NCI-H2107 treated with DMSO at 0.1 percent for 48 hours (cell line): ENCODE data around the gene ERLEC1.
"Not testable (repeated sequence)": the region's sequence is repeated elsewhere in the genome, so short reads cannot be mapped to it uniquely, and the experiment has no call there.

ENCODE experiments used
- DNase-seq: peaks from one replicate; lab custom pipeline; 2025; ENCODE audit not compliant: unreplicated experiment; lab: John Stamatoyannopoulos, UW

The ERLEC1 gene, protein sequence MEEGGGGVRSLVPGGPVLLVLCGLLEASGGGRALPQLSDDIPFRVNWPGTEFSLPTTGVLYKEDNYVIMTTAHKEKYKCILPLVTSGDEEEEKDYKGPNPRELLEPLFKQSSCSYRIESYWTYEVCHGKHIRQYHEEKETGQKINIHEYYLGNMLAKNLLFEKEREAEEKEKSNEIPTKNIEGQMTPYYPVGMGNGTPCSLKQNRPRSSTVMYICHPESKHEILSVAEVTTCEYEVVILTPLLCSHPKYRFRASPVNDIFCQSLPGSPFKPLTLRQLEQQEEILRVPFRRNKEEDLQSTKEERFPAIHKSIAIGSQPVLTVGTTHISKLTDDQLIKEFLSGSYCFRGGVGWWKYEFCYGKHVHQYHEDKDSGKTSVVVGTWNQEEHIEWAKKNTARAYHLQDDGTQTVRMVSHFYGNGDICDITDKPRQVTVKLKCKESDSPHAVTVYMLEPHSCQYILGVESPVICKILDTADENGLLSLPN

DNA sequence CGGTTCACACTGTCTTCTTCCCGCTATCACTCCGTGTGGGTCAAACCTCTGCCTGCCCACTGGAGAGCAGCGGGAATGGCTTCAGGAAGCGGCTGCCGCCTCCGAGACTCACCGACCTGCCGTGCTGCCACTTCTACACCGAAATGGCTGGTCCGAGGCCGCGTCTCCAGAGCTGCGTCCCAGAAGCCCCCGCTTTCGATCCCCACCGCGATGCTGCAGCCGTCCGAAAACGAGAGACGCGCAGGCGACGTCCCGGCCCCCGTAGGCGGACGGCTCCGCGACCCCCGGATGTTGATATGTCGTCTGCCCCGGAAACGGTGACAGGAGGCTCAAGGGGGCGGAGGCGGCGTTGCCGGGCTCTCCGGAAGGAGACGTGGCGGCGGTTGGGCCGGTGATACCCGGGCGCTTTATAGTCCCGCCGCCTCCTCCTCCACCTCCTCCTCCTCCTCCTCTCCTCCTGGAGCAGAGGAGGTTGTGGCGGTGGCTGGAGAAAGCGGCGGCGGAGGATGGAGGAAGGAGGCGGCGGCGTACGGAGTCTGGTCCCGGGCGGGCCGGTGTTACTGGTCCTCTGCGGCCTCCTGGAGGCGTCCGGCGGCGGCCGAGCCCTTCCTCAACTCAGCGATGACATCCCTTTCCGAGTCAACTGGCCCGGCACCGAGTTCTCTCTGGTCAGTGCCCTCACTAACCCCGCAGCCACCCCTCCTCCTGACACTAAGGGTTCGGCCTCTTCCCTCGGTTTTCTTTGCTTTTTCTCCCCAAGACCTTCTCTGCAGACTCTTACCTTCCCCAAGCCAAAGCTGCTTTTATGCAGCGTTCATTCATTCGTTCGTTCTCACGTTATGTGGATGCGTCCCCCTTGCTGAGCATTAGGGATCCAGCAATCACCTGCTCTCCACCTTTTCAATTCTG lies at the start of gene ERLEC1, which contains the start of gene ASB3:
ERLEC1 (plus strand) TSS at position 340 of the 909 bp plus-strand sequence; CDS start at position 507, 167 bp downstream.
ASB3 (minus strand) TSS at position 249 of the 909 bp plus-strand sequence. CDS start 21,381 bp downstream, outside the sequence.
- peak; percentile 75 for DNase-seq

GRCh38 chr2:53737091-53737490 lies 49.8 kb upstream of the ERLEC1 start:
- DNase-seq, result no peak

DNA sequence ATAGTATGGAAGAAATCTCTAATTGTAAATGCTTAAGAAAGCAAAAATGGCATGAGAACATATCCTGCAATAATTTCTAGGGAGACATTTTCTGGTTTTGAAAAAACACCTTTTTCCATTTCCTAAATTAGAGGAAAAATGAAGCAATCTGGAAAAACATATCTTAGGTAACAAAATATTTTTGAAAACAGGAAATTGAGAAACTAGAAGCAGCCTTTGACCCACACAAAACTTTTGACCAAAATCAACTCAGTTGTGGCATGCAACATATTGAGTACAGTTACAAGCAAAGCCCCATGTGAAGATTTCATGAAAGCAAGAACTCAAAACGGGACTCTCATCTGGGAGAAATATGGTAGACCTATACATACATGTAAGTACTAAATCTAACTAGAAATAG lies 47.8 kb upstream of the ERLEC1 start:
- no peak for DNase-seq

DNA sequence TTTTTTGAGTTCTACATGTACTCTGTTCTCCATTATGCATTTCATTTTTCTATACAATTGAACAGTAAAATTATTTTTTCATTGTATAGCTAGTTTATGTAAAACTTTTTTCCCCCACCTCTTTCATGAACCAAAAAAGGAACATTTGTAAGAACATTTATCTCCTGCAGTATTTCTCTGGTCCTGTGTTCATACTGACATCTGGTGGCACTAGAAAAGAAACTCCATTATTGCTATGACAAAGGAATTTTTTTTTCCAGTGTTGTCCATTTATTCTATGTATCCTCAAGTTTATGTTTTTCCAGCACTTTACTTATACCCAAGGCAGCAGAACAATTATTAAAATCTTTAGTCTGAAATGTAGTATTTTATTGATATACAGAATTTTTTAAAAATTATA lies 46.7 kb upstream of the ERLEC1 start:
- peak; percentile 48 for DNase-seq

- no peak for DNase-seq
These were observed 42.3 kb upstream of the ERLEC1 start for GRCh38 chr2:53744395-53745065.

GRCh38 chr2:53750041-53750768 lies 36.6 kb upstream of the ERLEC1 start:
- DNase-seq, result no peak

- no peak for DNase-seq
These were observed 35.1 kb upstream of the ERLEC1 start for GRCh38 chr2:53751728-53752127.

DNA sequence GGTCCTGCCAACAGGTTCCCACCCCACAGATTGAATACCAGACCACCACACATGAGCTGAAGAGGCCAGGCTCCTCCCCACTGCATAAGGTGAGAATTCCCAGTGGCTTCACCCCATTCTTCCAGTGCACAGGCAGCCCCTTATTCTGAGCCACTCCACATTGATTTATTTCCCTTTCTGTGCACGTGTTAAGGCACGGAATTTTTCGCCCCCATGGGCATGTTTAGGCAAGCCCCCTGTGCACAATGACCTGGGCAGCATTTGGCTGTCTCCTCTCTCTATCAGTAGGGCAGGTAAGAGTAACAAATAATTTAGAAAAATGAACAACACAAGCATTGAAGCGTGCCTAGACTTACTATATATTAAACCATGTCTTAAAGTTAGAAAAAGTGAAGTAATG lies 34.5 kb upstream of the ERLEC1 start:
- no peak for DNase-seq

DNA sequence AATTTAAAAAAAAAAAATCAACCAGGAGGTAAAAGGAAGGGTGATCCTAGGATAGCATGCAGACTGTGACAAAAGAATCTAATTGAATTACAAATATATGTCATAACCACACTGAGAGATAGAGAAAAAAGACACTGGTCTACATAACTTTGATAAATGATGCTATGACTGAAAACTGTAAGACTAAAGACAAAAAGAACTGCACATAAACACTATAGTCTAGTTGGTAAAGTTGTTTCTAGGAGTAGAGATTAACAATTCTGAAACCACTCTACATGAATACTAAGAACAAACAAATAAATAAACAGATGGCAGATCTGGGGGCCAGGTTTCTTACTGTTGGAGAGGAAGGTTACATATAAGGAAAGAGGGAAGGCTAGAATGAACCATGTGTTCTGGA lies 33.8 kb upstream of the ERLEC1 start:
- DNase-seq, result no peak

DNA sequence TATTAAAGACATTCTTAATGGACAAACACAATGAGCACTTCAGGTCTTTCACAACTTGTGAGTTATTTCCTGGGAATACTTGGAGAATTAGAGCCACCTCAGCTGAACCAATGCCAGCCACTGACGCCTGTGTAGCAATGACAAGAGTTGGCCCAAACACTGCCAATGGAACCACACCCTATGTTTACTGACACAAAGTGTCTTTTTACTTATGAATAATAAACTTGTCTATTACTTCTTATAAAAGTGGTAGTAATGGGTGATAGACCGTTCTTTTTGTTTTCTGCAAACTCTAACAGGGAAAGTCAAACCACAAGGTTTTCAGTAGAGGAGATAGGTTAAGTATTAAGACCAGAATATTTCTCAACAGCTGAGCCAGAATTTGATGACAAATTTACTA lies 31.7 kb upstream of the ERLEC1 start:
- DNase-seq, result no peak

- no peak for DNase-seq
These were observed 30.2 kb upstream of the ERLEC1 start for GRCh38 chr2:53756644-53757043.

GRCh38 chr2:53757206-53757605 lies 29.6 kb upstream of the ERLEC1 start:
- DNase-seq, result not testable (repeated sequence)

DNA sequence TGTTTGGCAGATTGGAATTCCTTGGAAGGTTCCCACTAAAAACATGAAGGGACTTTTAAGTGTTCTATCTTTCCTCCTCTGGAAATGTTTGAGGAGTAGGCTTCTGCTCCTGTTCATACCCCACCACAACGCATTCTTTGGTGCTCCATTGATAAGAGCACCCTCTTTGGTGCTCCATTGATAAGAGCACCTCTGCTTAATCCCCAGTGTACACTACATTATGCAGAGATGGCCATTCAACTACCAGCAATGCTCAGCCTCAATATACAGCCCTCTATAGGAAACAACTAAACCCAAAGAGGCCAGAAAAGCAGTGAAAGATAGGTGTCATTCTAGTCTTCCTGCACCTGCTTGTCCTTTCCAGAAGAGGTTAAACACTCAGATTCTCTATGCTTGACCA lies 21.1 kb upstream of the ERLEC1 start:
- no peak for DNase-seq

DNA sequence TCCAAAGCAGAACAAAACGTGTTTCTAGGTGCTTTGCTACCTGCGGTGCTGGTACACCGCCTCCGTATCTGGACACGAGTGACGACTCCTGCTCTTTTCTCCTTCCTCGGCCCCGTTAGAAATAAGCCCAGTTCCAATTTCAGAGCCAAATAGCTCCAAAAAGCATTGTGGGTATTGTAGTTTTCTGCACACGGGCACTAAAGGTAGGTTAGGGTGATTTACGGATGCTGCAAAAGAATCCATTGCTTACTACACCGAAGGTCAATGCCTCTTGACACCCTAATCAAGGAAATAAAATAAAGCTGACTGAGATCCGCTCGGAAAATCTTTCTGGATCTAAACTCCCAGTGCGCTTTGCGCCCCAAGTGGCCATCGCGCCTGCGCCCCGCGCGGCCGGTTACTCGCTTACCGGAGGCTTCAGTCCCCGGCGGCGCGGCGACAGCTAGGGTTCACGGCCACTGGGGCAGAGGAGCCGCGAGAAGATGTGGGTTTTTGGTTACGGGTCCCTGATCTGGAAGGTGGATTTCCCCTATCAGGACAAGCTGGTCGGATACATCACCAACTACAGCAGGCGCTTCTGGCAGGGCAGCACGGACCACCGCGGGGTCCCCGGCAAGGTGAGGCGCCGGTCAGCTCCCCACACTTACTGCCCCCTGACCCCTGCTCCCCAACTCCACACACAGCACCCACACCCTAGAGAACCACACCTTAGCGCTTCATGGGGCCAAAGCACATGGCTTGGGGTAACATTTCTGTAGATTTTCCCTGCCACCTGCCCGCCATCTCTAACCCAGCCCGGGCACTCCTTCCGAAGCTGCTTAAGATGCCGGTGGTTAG lies 19.2 kb upstream of the ERLEC1 start, which contains the start of gene CHAC2:
CHAC2 (plus strand) TSS at position 400 of the 837 bp plus-strand sequence; CDS start at position 483, 83 bp downstream.
- DNase-seq, result peak; percentile 97

GRCh38 chr2:53768242-53768542 lies 18.7 kb upstream of the ERLEC1 start:
- peak; percentile 49 for DNase-seq

DNA sequence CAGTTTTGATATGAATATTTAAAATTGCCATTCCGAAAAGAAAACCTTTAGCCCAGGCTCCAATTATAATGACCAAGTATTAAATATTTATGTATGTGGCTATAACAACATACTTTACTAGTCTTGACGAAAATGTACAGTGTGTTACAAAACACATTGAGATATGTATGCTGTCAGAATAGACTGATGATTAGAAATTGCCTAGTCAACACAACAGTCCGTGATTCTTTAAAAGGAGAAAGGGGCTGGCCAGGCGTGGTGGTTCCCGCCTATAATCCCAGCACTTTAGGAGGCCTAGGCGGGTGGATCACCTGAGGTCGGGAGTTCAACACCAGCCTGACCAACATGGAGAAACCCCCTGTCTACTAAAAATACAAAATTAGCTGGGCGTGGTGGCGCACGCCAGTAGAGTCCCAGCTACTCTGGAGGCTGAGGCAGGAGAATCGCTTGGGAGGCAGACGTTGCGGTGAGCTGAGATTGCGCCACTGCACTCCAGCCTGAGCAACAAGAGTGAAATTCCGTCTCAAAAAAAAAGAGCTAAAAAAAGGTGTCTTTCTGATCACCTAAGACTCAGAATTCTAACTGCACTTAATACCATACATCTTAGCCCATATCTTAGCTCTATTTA lies 17.4 kb upstream of the ERLEC1 start:
- no peak for DNase-seq

- no peak for DNase-seq
These were observed 16.6 kb upstream of the ERLEC1 start for GRCh38 chr2:53770264-53770663.

- no peak for DNase-seq
These were observed 9.7 kb upstream of the ERLEC1 start for GRCh38 chr2:53777134-53777533.

DNA sequence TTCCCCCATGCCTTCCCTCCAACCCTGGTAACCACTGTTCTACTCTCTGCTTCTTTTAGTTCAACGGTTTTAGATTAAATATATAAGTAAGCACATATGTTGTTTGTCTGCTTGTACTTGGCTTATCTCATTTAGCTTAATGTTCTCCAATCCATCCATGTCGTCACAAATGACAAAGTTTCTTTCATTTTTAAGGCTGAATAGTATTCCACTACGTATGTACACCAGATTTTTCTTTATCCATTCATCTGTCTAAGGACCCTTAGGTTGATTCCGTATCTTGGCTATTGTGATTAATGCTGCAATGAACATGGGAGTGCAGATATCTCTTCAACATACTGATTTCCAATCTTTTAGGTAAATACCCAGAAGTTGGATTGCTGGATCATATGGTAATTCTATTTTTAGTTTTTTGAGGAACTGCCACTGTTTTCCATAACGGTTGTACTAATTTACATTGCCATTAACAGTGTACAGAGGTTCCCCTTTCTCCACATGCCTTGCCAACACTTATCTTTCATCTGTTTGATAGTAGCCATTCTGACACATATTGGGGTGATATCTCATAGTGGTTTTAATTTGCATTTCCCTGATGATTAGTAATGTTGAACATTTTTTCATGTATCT lies 8.2 kb upstream of the ERLEC1 start:
- DNase-seq, result no peak
